ENCODE measurements around the gene TOMM40. TPM values are rescaled to one million over a fixed set of nuclear protein-coding genes. Genes with fewer than 3 reads are reported as not detected.

Gene TOMM40
- total RNA-seq, 2 experiments from 2014 or later: 25.4 to 26.8 TPM

GRCh38 chr19:44900328-44901244 lies 9.5 kb downstream of the TOMM40 start:
- H3K27ac ChIP-seq (ENCODE audit: low read depth in 1 of 2, low read length in 2 of 2): no peak overlapping the region
- no peak overlapping the region for H3K4me3 ChIP-seq (ENCODE audit: low read length)
- peaks cover 6% of the 10 kb centered on the region for H3K4me1 ChIP-seq (ENCODE audit: insufficient read depth, low read length)
- no peak overlapping the region for H3K27ac Mint-ChIP-seq
- POLR2A ChIA-PET: no interaction called here
- no peaks in the 10 kb centered on the region for H3K9me3 Mint-ChIP-seq
- H3K27me3 ChIP-seq (ENCODE audit: control insufficient read depth in 1 of 2, insufficient read depth in 2 of 2, low read length in 2 of 2): peaks cover 4 to 5% of the 10 kb centered on the region in 2 experiments
- no peak for ATAC-seq (ENCODE audit: poor library complexity)
- peaks cover 0 to 3% of the 10 kb centered on the region in 2 experiments for H3K9me3 ChIP-seq (ENCODE audit: control insufficient read depth in 1 of 2, insufficient read depth in 1 of 2, low read length in 2 of 2)
- TF ChIP-seq CTCF (IDR thresholded peaks at IDR 0.05): no peak
- no peak overlapping the region for H3K4me3 Mint-ChIP-seq
- peaks cover 5% of the 10 kb centered on the region for H3K27me3 Mint-ChIP-seq
- peaks cover 50% of the 10 kb centered on the region for H3K36me3 ChIP-seq (ENCODE audit: insufficient read depth, low read length)
- intact Hi-C loops (cut with DNase I, micrococcal nuclease): loop anchor here in 1 of 2 experiments (5.0 kb wide), 2 partner anchors 287 to 347 kb away; partner anchors contain the start of gene EXOC3L2
- CTCF ChIA-PET: no interaction called here
- no peaks in the 10 kb centered on the region for H3K4me1 Mint-ChIP-seq (ENCODE audit: low read depth)
- no peak for DNase-seq
- H3K36me3 Mint-ChIP-seq (ENCODE audit: low read depth): peaks cover 60% of the 10 kb centered on the region

GRCh38 chr19:44903216-44903601 lies 12.2 kb downstream of the TOMM40 start:
- ChIA-PET POLR2A (no interaction called here), CTCF (interaction anchor here (0.7 to 3.2 kb wide), 3 partner anchors 10 to 156 kb away, joined by 3 to 13 read pairs (median 3); no protein-coding TSS in a partner anchor)
- H3K27me3 Mint-ChIP-seq: peaks cover 29% of the 10 kb centered on the region
- peaks cover 29% of the 10 kb centered on the region for H3K36me3 ChIP-seq (ENCODE audit: insufficient read depth, low read length)
- intact Hi-C loops (cut with DNase I, micrococcal nuclease): loop anchor here (1.0 to 5.0 kb wide), 7 partner anchors 48 to 435 kb away; partner anchors contain the start of gene EXOC3L2 (in 1 of the 2)
- no peak overlapping the region for H3K4me3 Mint-ChIP-seq
- ATAC-seq (ENCODE audit: poor library complexity) (no peak), DNase-seq (no peak)
- H3K9me3 Mint-ChIP-seq: no peaks in the 10 kb centered on the region
- TF ChIP-seq CTCF (IDR thresholded peaks at IDR 0.05): no peak
- peaks cover 17% of the 10 kb centered on the region for H3K4me1 ChIP-seq (ENCODE audit: insufficient read depth, low read length)
- H3K36me3 Mint-ChIP-seq (ENCODE audit: low read depth): peaks cover 39% of the 10 kb centered on the region
- H3K9me3 ChIP-seq (ENCODE audit: control insufficient read depth in 1 of 2, insufficient read depth in 1 of 2, low read length in 2 of 2): peaks cover 0 to 5% of the 10 kb centered on the region in 2 experiments
- H3K4me3 ChIP-seq (ENCODE audit: low read length): no peak overlapping the region
- no peak overlapping the region for H3K27ac ChIP-seq (ENCODE audit: low read depth in 1 of 2, low read length in 2 of 2)
- peaks cover 7% of the 10 kb centered on the region for H3K4me1 Mint-ChIP-seq (ENCODE audit: low read depth)
- peaks cover 18 to 31% of the 10 kb centered on the region in 2 experiments for H3K27me3 ChIP-seq (ENCODE audit: control insufficient read depth in 1 of 2, insufficient read depth in 2 of 2, low read length in 2 of 2)
- no peak overlapping the region for H3K27ac Mint-ChIP-seq

GRCh38 chr19:44903602-44904425 lies 12.8 kb downstream of the TOMM40 start:
- Mint-ChIP-seq H3K4me3 (no peak overlapping the region), H3K36me3 (ENCODE audit: low read depth) (peaks cover 37% of the 10 kb centered on the region), H3K27ac (no peak overlapping the region), H3K4me1 (ENCODE audit: low read depth) (peaks cover 7% of the 10 kb centered on the region), H3K9me3 (no peaks in the 10 kb centered on the region), H3K27me3 (peaks cover 30% of the 10 kb centered on the region)
- Histone ChIP-seq H3K36me3 (ENCODE audit: insufficient read depth, low read length) (peaks cover 28% of the 10 kb centered on the region), H3K9me3 (ENCODE audit: control insufficient read depth in 1 of 2, insufficient read depth in 1 of 2, low read length in 2 of 2) (peaks cover 0 to 5% of the 10 kb centered on the region in 2 experiments), H3K4me1 (ENCODE audit: insufficient read depth, low read length) (peaks cover 17% of the 10 kb centered on the region), H3K27ac (ENCODE audit: low read depth in 1 of 2, low read length in 2 of 2) (no peak overlapping the region), H3K27me3 (ENCODE audit: control insufficient read depth in 1 of 2, insufficient read depth in 2 of 2, low read length in 2 of 2) (peaks cover 18 to 31% of the 10 kb centered on the region in 2 experiments), H3K4me3 (ENCODE audit: low read length) (no peak overlapping the region)
- TF ChIP-seq CTCF (IDR thresholded peaks at IDR 0.05): peak; percentile 97
- peak; percentile 39 to 82 (median 69) for DNase-seq
- POLR2A ChIA-PET: no interaction called here
- peak; percentile 75 for ATAC-seq (ENCODE audit: poor library complexity)
- intact Hi-C loops (cut with DNase I, micrococcal nuclease): loop anchor here (1.0 to 5.0 kb wide), 7 partner anchors 47 to 434 kb away; partner anchors contain the start of gene EXOC3L2 (in 1 of the 2)
- CTCF ChIA-PET: interaction anchor here (0.7 to 3.2 kb wide), 4 partner anchors 9 to 156 kb away, joined by 3 to 13 read pairs (median 3); no protein-coding TSS in a partner anchor
